GM21529 (cell line): ENCODE measurements around the gene HYAL1.
A peak's percentile ranks its signal among the peaks of the same experiment; 100 is the strongest.
"Not testable (repeated sequence)": the region's sequence is repeated elsewhere in the genome, so short reads cannot be mapped to it uniquely, and the experiment has no call there.

Experiments
- ATAC-seq: cut with Tn5 transposase; IDR thresholded peaks from one replicate; pipeline ENCODE4 v1.9.1; 2021; ENCODE audit not compliant: unreplicated experiment

HYAL1 gene

GRCh38 chr3:50295553-50296431 lies 7.6 kb downstream of the HYAL1 start:
- no peak for ATAC-seq

DNA sequence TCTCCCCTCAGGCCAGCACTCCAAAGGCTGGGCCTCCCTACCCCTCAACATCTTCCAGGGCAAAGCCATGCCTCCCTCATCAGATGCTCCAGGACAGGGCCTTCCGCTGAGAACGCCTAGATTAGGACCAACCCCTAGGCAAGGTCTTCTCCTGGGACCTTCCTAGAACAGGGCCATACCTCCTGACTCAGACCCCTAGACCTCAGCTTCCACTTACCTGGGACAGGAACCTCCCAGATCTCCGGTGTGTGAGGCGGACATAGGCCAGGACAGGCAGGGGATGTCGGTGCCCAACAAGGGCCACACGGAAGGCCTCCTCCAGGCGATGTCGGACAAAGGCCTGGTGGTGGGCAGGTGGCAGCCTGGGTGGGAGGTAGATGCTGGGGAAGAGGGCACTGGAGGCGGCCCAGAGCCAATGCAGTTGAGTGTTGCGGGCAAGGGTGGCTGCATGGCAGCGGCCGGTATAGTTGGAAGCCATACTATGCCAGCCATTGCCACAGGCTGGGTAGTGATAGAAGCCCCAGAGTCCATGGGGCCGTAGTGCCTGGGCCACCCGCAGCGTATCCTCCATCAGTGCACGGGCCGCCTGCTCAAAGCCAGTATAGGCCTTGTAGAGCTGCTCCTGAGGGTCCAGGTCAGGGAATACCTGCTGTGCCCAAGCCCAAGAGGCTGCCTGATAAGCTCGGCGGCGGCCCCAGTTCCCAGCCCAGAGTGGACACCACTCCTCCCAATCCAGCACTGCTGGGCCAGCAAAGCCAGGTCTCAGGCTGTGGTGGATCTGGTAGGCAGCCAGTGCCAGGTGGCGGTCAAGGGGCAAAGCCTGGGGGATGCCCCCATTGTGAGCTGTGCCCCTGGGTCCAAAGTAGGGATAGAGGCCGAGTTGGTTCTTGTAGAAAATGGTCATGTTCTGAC lies 8.6 kb downstream of the HYAL1 start:
- no peak for ATAC-seq

GRCh38 chr3:50294089-50294488 lies 9.3 kb downstream of the HYAL1 start:
- ATAC-seq: no peak

GRCh38 chr3:50293079-50293801 lies 10.1 kb downstream of the HYAL1 start:
- ATAC-seq: no peak

- ATAC-seq: peak; percentile 94
Observed at GRCh38 chr3:50292159-50293078, 11.0 kb downstream of the HYAL1 start, which contains the start of gene IFRD2. IFRD2 (minus strand) TSS chr3:50292429; CDS start chr3:50292274, 155 bp downstream.

- no peak for ATAC-seq
Observed at GRCh38 chr3:50290161-50290641, 13.2 kb downstream of the HYAL1 start.

DNA sequence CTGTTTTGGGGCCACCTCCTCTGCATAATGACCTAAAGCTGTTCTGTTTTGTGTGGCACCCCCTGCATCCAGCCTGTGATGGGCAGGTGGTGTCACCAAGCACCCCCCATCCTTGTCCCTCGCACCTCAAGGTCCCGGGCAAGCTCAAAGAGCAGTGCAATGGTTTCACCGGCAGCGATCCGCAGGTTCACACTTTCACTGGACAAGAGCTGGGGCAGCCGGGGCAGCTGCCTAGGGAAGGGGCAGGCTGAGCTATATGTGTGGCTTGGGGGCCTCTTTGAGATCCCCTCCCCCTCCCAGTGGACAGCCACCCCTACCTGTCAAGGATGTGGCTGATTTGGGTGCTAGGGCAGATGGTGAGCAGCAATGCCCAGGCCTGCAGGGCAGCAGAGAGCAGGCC lies 14.2 kb downstream of the HYAL1 start:
- no peak for ATAC-seq

DNA sequence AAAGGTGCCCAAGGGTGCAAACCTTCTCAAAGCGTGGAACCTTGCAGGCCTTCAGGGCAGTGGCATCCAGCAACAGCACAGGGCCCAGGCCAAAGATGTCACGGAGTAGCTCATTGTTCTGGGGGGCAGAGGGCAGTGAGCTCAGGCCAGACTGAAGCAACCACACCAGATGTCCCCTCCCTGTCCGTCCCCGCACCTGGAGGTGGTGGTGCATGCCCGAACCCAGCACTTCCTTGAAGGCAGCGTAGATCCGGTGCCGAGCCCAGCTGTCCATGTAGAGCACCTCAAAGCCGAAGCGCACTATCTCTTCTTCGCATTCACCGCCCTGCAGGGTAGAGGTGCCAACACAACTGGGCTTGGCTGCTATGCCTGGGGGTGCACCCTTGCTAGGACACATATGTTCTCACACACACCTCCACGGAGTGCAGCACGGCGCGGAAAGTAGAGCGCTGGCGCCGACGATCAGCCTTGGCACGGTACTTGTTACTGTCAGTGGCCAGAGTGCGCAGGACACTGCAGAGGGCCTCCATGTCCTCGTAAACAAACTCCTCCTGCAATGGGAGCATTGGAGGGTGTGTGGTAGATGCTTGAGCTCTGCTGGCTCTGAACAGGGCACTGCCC lies 14.9 kb downstream of the HYAL1 start:
- ATAC-seq: no peak

- ATAC-seq: no peak
Observed at GRCh38 chr3:50287262-50287661, 16.1 kb downstream of the HYAL1 start.

- no peak for ATAC-seq
Observed at GRCh38 chr3:50286322-50287227, 16.8 kb downstream of the HYAL1 start.

GRCh38 chr3:50284121-50284520 lies 19.3 kb downstream of the HYAL1 start:
- ATAC-seq: not testable (repeated sequence)

DNA sequence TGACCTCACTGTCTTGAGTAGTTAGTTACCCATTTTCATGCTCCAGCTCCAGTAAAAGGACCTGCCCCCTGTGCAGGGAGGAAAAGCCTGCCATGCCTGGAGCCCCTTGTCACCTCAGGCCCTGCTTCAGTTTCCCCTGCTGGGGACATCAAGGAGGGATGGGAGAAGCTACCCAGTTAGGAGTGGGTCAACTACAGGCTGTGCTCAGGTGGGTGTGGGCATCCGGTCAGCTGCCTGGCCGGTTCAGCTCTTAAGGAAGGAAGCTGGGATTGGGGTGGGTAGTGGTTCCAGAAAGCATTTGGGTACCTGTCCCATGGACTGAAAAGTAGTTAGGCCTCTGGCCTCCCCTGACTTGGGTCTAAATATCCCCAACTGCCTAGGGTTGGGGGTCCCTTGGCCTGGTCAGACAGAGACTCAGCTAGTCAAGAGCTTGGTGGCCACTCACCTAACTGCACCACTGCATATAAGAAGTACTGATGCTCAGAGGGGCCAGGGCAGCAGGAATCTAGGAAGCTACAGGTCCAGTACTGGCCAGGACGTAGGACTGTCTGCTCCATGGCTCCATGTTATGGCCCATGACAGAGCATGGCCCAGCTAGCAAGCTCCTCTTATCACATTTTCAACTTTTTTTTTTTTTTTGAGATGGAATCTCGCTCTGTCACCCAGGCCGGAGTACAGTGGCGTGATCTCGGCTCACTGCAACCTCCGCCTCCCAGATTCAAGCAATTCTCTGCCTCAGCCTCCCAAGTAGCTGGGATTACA lies 23.9 kb downstream of the HYAL1 start:
- ATAC-seq: no peak

DNA sequence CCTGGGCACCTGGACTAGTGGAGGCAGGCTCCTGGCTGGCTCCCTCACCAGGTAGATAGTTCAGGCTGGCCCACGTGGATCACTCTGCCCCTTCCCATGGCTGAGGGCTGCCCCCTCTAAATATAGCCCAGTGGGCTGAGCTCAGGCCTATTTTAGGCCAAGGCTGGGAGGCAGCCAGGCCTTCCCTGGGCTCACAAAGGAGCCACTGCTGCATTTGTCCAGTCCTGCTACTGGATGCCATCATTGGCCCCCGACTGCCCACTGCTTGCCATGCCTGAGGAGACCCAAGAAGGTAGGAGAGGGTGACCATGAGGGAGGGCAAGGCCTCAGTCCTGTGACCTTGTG lies 24.5 kb downstream of the HYAL1 start, which contains the start of gene LSMEM2:
Gene LSMEM2 (plus strand): TSS at position 208 of the 345 bp plus-strand sequence. CDS start 27 bp downstream, at position 235.
- ATAC-seq: no peak

DNA sequence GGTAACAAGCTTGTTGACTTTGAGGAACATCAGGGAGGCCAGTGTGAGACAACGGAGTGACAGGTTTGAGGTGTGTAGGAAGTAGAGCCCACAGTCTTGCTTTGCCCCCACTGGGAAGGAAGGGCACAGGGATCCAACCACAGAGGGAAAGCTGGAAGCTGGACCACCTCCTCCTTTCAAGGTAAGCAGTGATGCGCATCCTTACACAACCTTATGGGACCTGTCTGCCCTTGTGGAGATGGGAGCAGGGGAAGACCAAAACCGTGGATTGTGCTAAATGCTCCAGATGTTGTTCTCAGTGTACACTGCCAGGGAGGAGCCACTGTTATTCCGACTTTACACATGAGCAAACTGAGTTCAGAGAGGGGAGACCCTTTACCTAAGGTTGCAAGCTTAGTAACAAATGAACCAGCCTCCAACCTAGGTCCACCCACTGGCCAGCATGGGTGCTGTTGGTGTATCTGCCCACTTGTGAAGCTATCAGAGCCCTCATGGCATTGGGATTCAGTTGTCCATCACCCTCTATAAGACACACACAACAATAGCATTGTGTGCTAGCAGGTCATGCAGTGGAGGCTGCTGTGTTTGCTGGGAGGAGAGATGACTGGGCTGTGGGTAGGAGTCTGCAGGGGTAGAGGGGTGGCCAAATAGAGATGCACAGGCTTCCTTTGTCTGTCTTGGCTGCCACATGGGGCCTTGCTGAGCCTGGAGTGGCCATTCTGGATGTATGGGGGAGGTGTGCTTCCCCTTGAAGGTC lies 25.1 kb downstream of the HYAL1 start:
- ATAC-seq: no peak

GRCh38 chr3:50276762-50277101 lies 26.6 kb downstream of the HYAL1 start:
- ATAC-seq: no peak

DNA sequence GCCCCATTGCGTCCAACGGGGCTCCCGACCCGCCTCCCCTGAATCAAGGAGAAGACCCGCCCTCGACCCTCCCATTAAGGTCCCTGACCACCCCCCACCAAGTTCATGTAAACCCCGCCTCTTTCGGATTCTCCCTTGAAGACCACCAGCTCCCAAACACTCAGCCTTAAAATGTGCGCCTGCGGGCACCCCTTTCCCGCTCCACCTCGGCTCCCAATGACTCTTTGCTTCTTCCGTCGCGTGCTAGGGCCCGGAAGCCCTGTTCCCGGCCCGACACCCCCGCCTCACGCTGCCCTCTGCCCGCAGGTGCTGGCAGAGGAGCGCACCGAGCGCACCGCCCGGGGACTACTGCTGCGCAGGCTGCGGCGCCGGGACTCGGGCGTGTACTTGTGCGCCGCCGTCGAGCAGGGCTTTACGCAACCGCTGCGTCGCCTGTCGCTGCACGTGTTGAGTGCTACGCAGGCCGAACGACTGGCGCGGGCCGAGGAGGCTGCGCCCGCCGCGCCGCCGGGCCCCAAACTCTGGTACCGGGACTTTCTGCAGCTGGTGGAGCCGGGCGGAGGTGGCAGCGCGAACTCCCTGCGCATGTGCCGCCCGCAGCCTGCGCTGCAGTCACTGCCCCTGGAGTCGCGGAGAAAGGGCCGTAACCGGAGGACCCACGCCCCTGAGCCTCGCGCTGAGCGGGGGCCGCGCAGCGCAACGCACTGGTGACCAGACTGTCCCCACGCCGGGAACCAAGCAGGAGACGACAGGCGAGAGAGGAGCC lies 27.2 kb downstream of the HYAL1 start:
- no peak for ATAC-seq
